H1 (cell line): ENCODE results near the gene SESN1. TPM values are rescaled to one million over a fixed set of nuclear protein-coding genes. Genes with fewer than 3 reads are reported as not detected.

Experiments used
- BCL11A ChIP-seq, 2 experiments: IDR thresholded peaks; one replicate each; pipeline ENCODE4 v1.6.1; 2011; ENCODE audit warnings: low read depth in 2 of 2, low read length in 2 of 2, mild to moderate bottlenecking in 2 of 2
- CBX8 ChIP-seq: fragments of 300-800, 300-1000 bp; sonication (generic); IDR thresholded peaks from 2 replicates; pipeline ENCODE4 v1.7.1; 2016; ENCODE audit warnings: low read depth, low read length, borderline replicate concordance
- CHD1 ChIP-seq: IDR thresholded peaks from 2 replicates; pipeline ENCODE4 v1.6.1; 2012; ENCODE audit warnings: low read depth, low read length, improper control_type of control experiment
- GABPA ChIP-seq: IDR thresholded peaks from 2 replicates; pipeline ENCODE4 v1.6.1; 2011; ENCODE audit warnings: mild to moderate bottlenecking, low read length, moderate library complexity, borderline replicate concordance; ENCODE audit not compliant: insufficient read depth
- MAFK ChIP-seq: IDR thresholded peaks from 2 replicates; pipeline ENCODE4 v1.6.1; 2012; ENCODE audit warnings: low read depth, mild to moderate bottlenecking, improper control_type of control experiment, low read length
- RAD21 ChIP-seq, 2 experiments: IDR thresholded peaks in 1 of 2; conservative IDR thresholded peaks in 1 of 2; 2 replicates each; pipeline ENCODE4 v1.6.1; 2011; ENCODE audit warnings: low read depth in 2 of 2, low read length in 2 of 2, improper control_type of control experiment in 1 of 2, inconsistent platforms in 1 of 2, mild to moderate bottlenecking in 1 of 2, moderate library complexity in 1 of 2
- SP1 ChIP-seq: IDR thresholded peaks from 2 replicates; pipeline ENCODE4 v1.6.1; 2011; ENCODE audit warnings: low read depth, low read length
- TEAD4 ChIP-seq: IDR thresholded peaks from 2 replicates; pipeline ENCODE4 v1.6.1; 2012; ENCODE audit warnings: low read depth, low read length, inconsistent platforms, mixed read lengths
- YY1 ChIP-seq: IDR thresholded peaks from 2 replicates; pipeline ENCODE4 v1.6.1; 2011; ENCODE audit warnings: low read depth, mild to moderate bottlenecking, low read length
- ZNF274 ChIP-seq: IDR thresholded peaks from 2 replicates; pipeline ENCODE4 v1.7.0; 2012; ENCODE audit warnings: low read length, borderline replicate concordance; ENCODE audit errors: extremely low read depth
- polyA plus RNA-seq, 7 experiments: library from polyadenylated mRNA; depleted of rRNA in 3 of 7; stranded (reverse) in 5 of 7; unstranded in 2 of 7; fragments of >200 nt in 5 of 7; fragments of 200-250 nt in 2 of 7; gene quantifications; 1 replicate in 5 of 7; 2 replicates in 1 of 7; 4 replicates in 1 of 7; pipeline versions ENCODE4 v1.2.1 to v1.2.3, GENCODE V29; 2011 to 2013; ENCODE audit warnings: missing spikeins in 2 of 7, mixed read lengths in 2 of 7
- total RNA-seq: library from RNA; stranded (reverse); fragmentation: NEBNext Ultra II Directional; extraction: Animal tissue kit (Norgen Biotek cat#: 25700); gene quantifications from 2 replicates; pipeline ENCODE4 v1.2.1, GENCODE V29; 2021
- TF ChIP-seq, protein P1 (sequence below): fragments of 300-600 bp; sonication (generic); IDR thresholded peaks from 2 replicates; pipeline ENCODE4 v1.7.1; 2012; ENCODE audit warnings: low read length, moderate library complexity, mild to moderate bottlenecking, inconsistent platforms; ENCODE audit not compliant: insufficient replicate concordance
- TF ChIP-seq, protein P2 (sequence below): IDR thresholded peaks from 2 replicates; pipeline ENCODE4 v1.6.1; 2011; ENCODE audit warnings: low read depth, mild to moderate bottlenecking, low read length; ENCODE audit not compliant: insufficient read depth

SESN1 gene
- total and polyA plus RNA-seq, 2 of the 8 experiments (the other 6 are each of a cell fraction or from before 2014, with no cell fraction given) = 12.8 to 15.6 TPM

DNA sequence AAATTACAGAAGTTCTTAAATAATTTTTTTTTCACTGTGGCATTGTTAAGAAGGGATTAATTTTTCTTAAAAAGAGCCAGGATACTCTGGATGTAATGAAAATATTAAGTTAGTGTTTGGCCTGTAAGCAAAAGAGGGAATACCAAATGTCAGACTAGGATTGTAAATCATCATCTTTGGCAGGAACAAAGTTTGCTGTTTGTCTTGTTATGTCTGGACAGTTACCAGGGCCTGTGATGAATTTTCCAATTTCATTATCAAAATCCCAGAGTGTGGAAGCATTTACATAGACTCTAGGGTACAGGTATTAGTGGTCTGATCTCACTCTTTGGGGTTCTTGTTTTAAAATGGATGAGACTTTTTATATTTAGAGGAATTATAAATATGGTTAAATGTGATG lies 26.8 kb upstream of the SESN1 start (continued):
- TF ChIP-seq, protein P1, sequence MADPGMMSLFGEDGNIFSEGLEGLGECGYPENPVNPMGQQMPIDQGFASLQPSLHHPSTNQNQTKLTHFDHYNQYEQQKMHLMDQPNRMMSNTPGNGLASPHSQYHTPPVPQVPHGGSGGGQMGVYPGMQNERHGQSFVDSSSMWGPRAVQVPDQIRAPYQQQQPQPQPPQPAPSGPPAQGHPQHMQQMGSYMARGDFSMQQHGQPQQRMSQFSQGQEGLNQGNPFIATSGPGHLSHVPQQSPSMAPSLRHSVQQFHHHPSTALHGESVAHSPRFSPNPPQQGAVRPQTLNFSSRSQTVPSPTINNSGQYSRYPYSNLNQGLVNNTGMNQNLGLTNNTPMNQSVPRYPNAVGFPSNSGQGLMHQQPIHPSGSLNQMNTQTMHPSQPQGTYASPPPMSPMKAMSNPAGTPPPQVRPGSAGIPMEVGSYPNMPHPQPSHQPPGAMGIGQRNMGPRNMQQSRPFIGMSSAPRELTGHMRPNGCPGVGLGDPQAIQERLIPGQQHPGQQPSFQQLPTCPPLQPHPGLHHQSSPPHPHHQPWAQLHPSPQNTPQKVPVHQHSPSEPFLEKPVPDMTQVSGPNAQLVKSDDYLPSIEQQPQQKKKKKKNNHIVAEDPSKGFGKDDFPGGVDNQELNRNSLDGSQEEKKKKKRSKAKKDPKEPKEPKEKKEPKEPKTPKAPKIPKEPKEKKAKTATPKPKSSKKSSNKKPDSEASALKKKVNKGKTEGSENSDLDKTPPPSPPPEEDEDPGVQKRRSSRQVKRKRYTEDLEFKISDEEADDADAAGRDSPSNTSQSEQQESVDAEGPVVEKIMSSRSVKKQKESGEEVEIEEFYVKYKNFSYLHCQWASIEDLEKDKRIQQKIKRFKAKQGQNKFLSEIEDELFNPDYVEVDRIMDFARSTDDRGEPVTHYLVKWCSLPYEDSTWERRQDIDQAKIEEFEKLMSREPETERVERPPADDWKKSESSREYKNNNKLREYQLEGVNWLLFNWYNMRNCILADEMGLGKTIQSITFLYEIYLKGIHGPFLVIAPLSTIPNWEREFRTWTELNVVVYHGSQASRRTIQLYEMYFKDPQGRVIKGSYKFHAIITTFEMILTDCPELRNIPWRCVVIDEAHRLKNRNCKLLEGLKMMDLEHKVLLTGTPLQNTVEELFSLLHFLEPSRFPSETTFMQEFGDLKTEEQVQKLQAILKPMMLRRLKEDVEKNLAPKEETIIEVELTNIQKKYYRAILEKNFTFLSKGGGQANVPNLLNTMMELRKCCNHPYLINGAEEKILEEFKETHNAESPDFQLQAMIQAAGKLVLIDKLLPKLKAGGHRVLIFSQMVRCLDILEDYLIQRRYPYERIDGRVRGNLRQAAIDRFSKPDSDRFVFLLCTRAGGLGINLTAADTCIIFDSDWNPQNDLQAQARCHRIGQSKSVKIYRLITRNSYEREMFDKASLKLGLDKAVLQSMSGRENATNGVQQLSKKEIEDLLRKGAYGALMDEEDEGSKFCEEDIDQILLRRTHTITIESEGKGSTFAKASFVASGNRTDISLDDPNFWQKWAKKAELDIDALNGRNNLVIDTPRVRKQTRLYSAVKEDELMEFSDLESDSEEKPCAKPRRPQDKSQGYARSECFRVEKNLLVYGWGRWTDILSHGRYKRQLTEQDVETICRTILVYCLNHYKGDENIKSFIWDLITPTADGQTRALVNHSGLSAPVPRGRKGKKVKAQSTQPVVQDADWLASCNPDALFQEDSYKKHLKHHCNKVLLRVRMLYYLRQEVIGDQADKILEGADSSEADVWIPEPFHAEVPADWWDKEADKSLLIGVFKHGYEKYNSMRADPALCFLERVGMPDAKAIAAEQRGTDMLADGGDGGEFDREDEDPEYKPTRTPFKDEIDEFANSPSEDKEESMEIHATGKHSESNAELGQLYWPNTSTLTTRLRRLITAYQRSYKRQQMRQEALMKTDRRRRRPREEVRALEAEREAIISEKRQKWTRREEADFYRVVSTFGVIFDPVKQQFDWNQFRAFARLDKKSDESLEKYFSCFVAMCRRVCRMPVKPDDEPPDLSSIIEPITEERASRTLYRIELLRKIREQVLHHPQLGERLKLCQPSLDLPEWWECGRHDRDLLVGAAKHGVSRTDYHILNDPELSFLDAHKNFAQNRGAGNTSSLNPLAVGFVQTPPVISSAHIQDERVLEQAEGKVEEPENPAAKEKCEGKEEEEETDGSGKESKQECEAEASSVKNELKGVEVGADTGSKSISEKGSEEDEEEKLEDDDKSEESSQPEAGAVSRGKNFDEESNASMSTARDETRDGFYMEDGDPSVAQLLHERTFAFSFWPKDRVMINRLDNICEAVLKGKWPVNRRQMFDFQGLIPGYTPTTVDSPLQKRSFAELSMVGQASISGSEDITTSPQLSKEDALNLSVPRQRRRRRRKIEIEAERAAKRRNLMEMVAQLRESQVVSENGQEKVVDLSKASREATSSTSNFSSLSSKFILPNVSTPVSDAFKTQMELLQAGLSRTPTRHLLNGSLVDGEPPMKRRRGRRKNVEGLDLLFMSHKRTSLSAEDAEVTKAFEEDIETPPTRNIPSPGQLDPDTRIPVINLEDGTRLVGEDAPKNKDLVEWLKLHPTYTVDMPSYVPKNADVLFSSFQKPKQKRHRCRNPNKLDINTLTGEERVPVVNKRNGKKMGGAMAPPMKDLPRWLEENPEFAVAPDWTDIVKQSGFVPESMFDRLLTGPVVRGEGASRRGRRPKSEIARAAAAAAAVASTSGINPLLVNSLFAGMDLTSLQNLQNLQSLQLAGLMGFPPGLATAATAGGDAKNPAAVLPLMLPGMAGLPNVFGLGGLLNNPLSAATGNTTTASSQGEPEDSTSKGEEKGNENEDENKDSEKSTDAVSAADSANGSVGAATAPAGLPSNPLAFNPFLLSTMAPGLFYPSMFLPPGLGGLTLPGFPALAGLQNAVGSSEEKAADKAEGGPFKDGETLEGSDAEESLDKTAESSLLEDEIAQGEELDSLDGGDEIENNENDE = no peak
- no peak for TF ChIP-seq ZNF274
- TF ChIP-seq MAFK = no peak
- no peak for TF ChIP-seq TEAD4
- TF ChIP-seq, protein P2, sequence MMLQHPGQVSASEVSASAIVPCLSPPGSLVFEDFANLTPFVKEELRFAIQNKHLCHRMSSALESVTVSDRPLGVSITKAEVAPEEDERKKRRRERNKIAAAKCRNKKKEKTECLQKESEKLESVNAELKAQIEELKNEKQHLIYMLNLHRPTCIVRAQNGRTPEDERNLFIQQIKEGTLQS = no peak
- TF ChIP-seq SP1 = no peak
- TF ChIP-seq YY1 = no peak
- no peak for TF ChIP-seq BCL11A (IDR thresholded peaks at IDR 0.05; ENCODE audit: low read depth in 2 of 2, low read length in 2 of 2)
- no peak for TF ChIP-seq GABPA
- no peak for TF ChIP-seq CBX8
- no peak for TF ChIP-seq CHD1
- no peak for TF ChIP-seq RAD21 (IDR thresholded peaks at IDR 0.05 in 1 of 2, conservative IDR thresholded peaks at IDR 0.05 in 1 of 2; ENCODE audit: low read depth in 2 of 2, low read length in 2 of 2)
